ENCODE results near the gene SLC6A4. TPM values are rescaled to one million over a fixed set of nuclear protein-coding genes. Genes with fewer than 3 reads are reported as not detected.

SLC6A4 gene
- total and polyA plus RNA-seq, 10 donors = under 0.01 to 0.34 (median 0.15) TPM; not detected in 3

GRCh38 chr17:30158896-30159625, 76.4 kb downstream of the SLC6A4 start:
- intact Hi-C loops (cut with DNase I; ENCODE audit: low total_unique reads) = no loop called here
- TF ChIP-seq CTCF (IDR thresholded peaks at IDR 0.05 in 8 of 11, conservative IDR thresholded peaks at IDR 0.05 in 3 of 11) = no peak
- TF ChIP-seq POLR2AphosphoS5 (IDR thresholded peaks at IDR 0.05) = no peak
- TF ChIP-seq POLR2A (IDR thresholded peaks at IDR 0.05) = no peak
- 76 to 85% (median 82%) methylated on average over 3 of the region's 3 CpGs for WGBS, 5 donors
- H3K27ac ChIP-seq = no peak overlapping the region
- no peaks in the 10 kb centered on the region for H3K27me3 ChIP-seq (replicated peaks in 1 of 7)
- H3K4me1 ChIP-seq = peaks cover 0 to 29% (median 8%) of the 10 kb centered on the region in 6 donors
- H3K4me3 ChIP-seq = no peak overlapping the region
- H3K36me3 ChIP-seq = peaks cover 0 to 65% (median 6%) of the 10 kb centered on the region in 6 donors
- DNase-seq = no peak
- H3K9me3 ChIP-seq = peaks cover 0 to 23% (median 17%) of the 10 kb centered on the region in 8 donors

DNA sequence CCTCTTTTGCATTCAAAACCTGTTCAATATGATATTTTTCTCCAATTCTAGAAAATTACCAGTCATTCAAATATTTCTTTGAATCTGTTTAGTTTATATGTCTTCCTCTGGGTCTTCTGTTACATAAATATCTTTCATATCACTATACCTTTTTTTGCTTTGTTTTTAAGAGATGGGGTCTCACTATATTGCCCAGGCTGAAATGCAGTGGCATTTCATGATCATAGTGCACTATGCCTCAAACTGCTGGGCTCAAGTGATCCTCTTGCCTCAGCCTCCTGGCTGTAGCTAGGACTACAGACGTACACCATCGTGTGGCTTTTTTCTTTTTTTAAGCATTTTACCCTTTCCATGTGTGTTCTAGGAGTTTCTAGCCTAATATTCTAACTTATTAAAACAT, 80.1 kb downstream of the SLC6A4 start:
- 88 to 100% (median 98%) methylated on average over 2 of the region's 2 CpGs for WGBS, 5 donors
- Histone ChIP-seq H3K36me3 (peaks cover 0 to 48% (median 6%) of the 10 kb centered on the region in 6 donors), H3K27ac (no peak overlapping the region), H3K9me3 (peaks cover 0 to 18% (median 15%) of the 10 kb centered on the region in 8 donors), H3K4me1 (peaks cover 0 to 22% (median 8%) of the 10 kb centered on the region in 6 donors), H3K4me3 (no peak overlapping the region), H3K27me3 (replicated peaks in 1 of 7) (no peaks in the 10 kb centered on the region)
- no peak for DNase-seq
- TF ChIP-seq POLR2AphosphoS5 (IDR thresholded peaks at IDR 0.05) (no peak), POLR2A (IDR thresholded peaks at IDR 0.05) (no peak), CTCF (IDR thresholded peaks at IDR 0.05 in 8 of 11, conservative IDR thresholded peaks at IDR 0.05 in 3 of 11) (no peak)
- intact Hi-C loops (cut with DNase I; ENCODE audit: low total_unique reads) = no loop called here

DNA sequence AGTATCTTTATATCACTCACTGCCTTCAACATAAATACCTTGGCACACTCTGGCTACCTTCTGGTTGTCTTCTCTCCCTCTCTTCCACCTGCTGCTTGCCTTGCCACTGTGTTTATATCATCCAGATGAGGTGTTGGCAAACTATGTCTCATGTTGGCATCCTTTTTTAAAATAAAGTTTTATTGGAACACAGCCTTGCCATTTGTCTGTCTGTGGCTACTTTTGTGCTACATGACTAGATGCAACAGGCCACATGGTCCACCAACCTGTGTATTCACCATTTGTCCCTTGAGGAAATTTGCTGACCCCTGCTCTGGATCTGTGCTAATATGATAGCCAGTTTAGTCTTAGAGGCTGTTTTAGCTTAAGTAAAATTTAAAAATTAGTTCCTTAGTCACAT, 82.0 kb downstream of the SLC6A4 start:
- no peak overlapping the region for H3K4me3 ChIP-seq
- H3K36me3 ChIP-seq = peaks cover 0 to 45% (median 2%) of the 10 kb centered on the region in 6 donors
- H3K27me3 ChIP-seq (replicated peaks in 1 of 7) = no peaks in the 10 kb centered on the region
- no peak for DNase-seq
- intact Hi-C loops (cut with DNase I; ENCODE audit: low total_unique reads) = no loop called here
- H3K4me1 ChIP-seq = peaks cover 0 to 14% (median 8%) of the 10 kb centered on the region in 6 donors
- TF ChIP-seq CTCF (IDR thresholded peaks at IDR 0.05 in 8 of 11, conservative IDR thresholded peaks at IDR 0.05 in 3 of 11) (no peak), POLR2AphosphoS5 (IDR thresholded peaks at IDR 0.05) (no peak), POLR2A (IDR thresholded peaks at IDR 0.05) (no peak)
- no peak overlapping the region for H3K27ac ChIP-seq
- no peaks in the 10 kb centered on the region for H3K9me3 ChIP-seq

DNA sequence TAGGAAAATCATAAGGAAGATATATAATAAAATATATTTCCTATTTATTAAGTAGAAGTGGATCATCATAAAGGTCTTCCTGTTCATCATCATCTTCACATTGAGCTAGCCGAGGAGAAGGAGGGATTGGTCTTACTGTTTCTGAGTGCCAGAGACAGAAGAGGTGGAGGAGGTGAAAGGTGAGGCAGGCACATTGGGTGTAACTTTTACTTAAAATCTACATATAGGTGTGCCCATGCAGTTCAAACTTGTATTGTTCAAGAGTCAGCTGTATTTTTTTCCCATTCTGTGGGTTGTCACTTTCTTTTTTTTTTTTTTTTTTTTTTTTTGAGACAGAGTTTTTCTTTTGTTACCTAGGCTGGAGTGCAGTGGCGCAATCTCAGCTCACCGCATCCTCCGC, 84.0 kb downstream of the SLC6A4 start:
- Histone ChIP-seq H3K36me3 (peaks cover 0 to 31% (median under 1%) of the 10 kb centered on the region in 6 donors), H3K9me3 (no peaks in the 10 kb centered on the region), H3K27ac (no peak overlapping the region), H3K4me3 (no peak overlapping the region), H3K4me1 (peaks cover 0 to 4% (median 0%) of the 10 kb centered on the region in 6 donors), H3K27me3 (replicated peaks in 1 of 7) (no peaks in the 10 kb centered on the region)
- TF ChIP-seq CTCF (IDR thresholded peaks at IDR 0.05 in 8 of 11, conservative IDR thresholded peaks at IDR 0.05 in 3 of 11) (no peak), POLR2AphosphoS5 (IDR thresholded peaks at IDR 0.05) (no peak), POLR2A (IDR thresholded peaks at IDR 0.05) (no peak)
- DNase-seq = no peak
- WGBS, 5 donors = 97 to 98% (median 97%) methylated on average over 4 of the region's 4 CpGs
- intact Hi-C loops (cut with DNase I; ENCODE audit: low total_unique reads) = no loop called here

All from spleen (tissue), 11 donors.